Brain microvascular endothelial cell (primary cell): ENCODE measurements around the gene NUMB.
A peak's percentile ranks its signal among the peaks of the same experiment; 100 is the strongest.

Experiments
- DNase-seq: peaks from one replicate; pipeline ENCODE4 v3.0.0-alpha.2; 2020
- H3K27ac ChIP-seq: fragments of 250-450 bp; sonication (Bioruptor Pico); 2 replicates; pipeline ENCODE4 v1.5.1; 2020; ENCODE audit warnings: mild to moderate bottlenecking, moderate library complexity
- H3K27me3 ChIP-seq: fragments of 250-450 bp; sonication (Bioruptor Pico); replicated peaks from 2 replicates; pipeline ENCODE4 v1.5.1; 2020; ENCODE audit warnings: mild to moderate bottlenecking
- H3K36me3 ChIP-seq: fragments of 250-450 bp; sonication (Bioruptor Pico); replicated peaks from 2 replicates; pipeline ENCODE4 v1.5.1; 2020; ENCODE audit warnings: mild to moderate bottlenecking
- H3K4me3 ChIP-seq: 2 replicates; pipeline ENCODE4 v1.5.1; 2011; ENCODE audit warnings: low read depth, mild to moderate bottlenecking, control low read depth, low read length, moderate library complexity
- in situ Hi-C: cut with HindIII; loops from 2 replicates; pipeline ENCODE4 v1.10.0; 2017; ENCODE audit warnings: low sequenced_read_pairs, low pct_ligation_motif_present
- TF ChIP-seq, protein P1 (sequence below): IDR thresholded peaks from 2 replicates; pipeline ENCODE4 v1.5.1; 2011; ENCODE audit warnings: low read depth, mild to moderate bottlenecking, moderate library complexity, low read length, control low read depth, inconsistent platforms; ENCODE audit errors: missing control alignments

The NUMB gene

DNA sequence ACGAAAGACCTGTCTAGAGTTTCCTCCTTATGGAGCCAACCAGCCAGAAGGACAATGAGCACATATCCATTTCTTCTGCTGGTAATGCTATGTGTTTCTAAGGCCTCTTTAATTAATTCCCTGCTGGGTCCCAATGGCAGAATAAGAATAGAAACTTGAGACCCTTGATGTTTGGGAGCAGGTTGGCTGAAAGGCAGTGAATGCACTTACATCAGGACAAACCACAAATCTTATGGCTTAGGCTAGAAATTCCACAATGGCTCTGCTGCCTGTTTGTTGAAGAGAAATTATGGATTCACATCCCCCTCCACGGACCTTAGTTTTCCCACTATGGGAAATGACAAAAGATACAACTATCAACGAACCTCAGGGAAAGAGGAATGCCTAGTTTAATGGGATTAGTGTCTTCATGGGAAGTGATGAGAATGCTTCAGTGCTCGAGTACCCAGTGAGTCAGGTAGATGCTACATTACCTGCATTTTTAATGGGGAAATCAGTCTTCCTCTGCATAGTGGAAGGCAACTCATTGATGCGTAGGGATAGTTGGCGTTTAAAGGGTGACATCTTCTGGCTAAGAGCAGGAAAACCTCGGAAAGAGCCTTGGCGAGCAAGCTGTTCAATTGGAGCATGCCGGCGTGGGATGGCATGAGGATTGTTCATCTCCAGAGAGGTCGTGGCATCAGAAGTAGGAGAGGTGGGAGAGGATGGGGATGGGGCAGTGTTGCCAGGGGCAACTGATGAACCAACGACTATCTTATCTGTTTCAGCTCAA is 174.6 kb downstream of the NUMB start:
- DNase-seq = no peak
- Histone ChIP-seq H3K36me3 (peaks cover 51% of the 10 kb centered on the region), H3K27ac (no peak overlapping the region), H3K27me3 (no peaks in the 10 kb centered on the region), H3K4me3 (no peak overlapping the region)
- TF ChIP-seq, protein P1, sequence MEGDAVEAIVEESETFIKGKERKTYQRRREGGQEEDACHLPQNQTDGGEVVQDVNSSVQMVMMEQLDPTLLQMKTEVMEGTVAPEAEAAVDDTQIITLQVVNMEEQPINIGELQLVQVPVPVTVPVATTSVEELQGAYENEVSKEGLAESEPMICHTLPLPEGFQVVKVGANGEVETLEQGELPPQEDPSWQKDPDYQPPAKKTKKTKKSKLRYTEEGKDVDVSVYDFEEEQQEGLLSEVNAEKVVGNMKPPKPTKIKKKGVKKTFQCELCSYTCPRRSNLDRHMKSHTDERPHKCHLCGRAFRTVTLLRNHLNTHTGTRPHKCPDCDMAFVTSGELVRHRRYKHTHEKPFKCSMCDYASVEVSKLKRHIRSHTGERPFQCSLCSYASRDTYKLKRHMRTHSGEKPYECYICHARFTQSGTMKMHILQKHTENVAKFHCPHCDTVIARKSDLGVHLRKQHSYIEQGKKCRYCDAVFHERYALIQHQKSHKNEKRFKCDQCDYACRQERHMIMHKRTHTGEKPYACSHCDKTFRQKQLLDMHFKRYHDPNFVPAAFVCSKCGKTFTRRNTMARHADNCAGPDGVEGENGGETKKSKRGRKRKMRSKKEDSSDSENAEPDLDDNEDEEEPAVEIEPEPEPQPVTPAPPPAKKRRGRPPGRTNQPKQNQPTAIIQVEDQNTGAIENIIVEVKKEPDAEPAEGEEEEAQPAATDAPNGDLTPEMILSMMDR = peak; percentile 56
- in situ Hi-C loops = loop anchor here (25.0 kb wide), 1 partner anchor 179 kb away; the partner anchor contains the start of gene NUMB

DNA sequence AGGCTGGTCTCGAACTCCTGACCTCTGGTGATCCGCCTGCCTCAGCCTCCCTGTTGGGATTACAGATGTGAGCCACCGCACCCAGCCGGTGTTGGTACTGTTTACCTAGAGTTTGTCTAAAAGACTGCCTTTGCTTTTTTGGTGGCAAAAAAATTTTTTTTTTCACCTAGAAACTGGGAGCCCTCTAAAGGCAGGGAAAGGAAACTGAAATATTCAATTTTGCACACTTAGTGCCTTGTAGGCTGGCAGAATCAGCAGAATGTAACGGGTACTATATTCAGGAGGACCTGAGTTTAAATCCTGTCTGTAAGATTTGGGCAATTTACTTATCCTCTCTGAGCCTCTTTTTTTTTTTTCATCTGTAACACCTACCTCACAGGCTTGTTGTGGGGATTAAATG is 177.4 kb downstream of the NUMB start:
- no peak overlapping the region for H3K4me3 ChIP-seq
- TF ChIP-seq, protein P1 = no peak
- no peak for DNase-seq
- no peaks in the 10 kb centered on the region for H3K27me3 ChIP-seq
- peaks cover 69% of the 10 kb centered on the region for H3K36me3 ChIP-seq
- H3K27ac ChIP-seq = no peak overlapping the region
- in situ Hi-C loops = loop anchor here (25.0 kb wide), 1 partner anchor 181 kb away; the partner anchor contains the start of gene NUMB

- H3K4me3 ChIP-seq = no peak overlapping the region
- no peak overlapping the region for H3K27ac ChIP-seq
- in situ Hi-C loops = loop anchor here (25.0 kb wide), 1 partner anchor 185 kb away; the partner anchor contains the start of gene NUMB
- H3K27me3 ChIP-seq = no peaks in the 10 kb centered on the region
- TF ChIP-seq, protein P1 = no peak
- no peak for DNase-seq
- peaks cover 63% of the 10 kb centered on the region for H3K36me3 ChIP-seq
Observed at GRCh38 chr14:73277376-73277775, 181.0 kb downstream of the NUMB start.

DNA sequence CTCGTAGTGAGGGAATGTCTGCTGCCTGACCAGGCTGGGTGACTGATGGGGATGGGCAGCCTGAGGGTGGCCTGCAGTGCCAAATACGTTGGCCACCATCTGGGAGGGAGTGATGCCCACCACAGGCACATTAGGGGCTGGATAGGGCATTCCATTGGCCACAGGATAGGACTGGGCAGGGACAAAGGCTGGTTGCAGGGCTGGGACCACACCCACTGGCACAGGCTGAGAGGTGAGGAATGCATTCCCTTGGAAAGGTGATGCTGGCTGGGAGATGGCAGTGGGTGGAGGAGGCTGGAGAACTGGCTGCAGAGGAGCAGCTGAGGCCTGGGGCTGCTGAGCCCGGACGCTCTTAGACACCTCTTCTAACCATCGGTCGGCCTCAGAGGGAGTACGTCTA is 181.5 kb downstream of the NUMB start:
- H3K27ac ChIP-seq = no peak overlapping the region
- DNase-seq = no peak
- no peak overlapping the region for H3K4me3 ChIP-seq
- H3K27me3 ChIP-seq = no peaks in the 10 kb centered on the region
- TF ChIP-seq, protein P1 = no peak
- in situ Hi-C loops = loop anchor here (25.0 kb wide), 1 partner anchor 185 kb away; the partner anchor contains the start of gene NUMB
- H3K36me3 ChIP-seq = peaks cover 58% of the 10 kb centered on the region

- Histone ChIP-seq H3K27ac (no peak overlapping the region), H3K27me3 (no peaks in the 10 kb centered on the region), H3K36me3 (peaks cover 46% of the 10 kb centered on the region), H3K4me3 (no peak overlapping the region)
- TF ChIP-seq, protein P1 = no peak
- DNase-seq = no peak
- in situ Hi-C loops = no loop called here
Observed at GRCh38 chr14:73273799-73274198, 184.5 kb downstream of the NUMB start.
